Hepatocyte (in vitro differentiated cells): Measurements from ENCODE around the gene ZNF814.

Experiments
- CTCF ChIP-seq: fragments of 200-600 bp; sonication (generic); IDR thresholded peaks from 2 replicates; pipeline ENCODE4 v1.5.1; 2016; ENCODE audit warnings: antibody characterized with exemption, mild to moderate bottlenecking; ENCODE audit not compliant: poor library complexity
- EZH2 ChIP-seq: fragments of 200-600 bp; sonication (generic); IDR thresholded peaks from 2 replicates; pipeline ENCODE4 v1.6.1; 2016; ENCODE audit warnings: antibody characterized with exemption, mild to moderate bottlenecking, borderline replicate concordance

GRCh38 chr19:57818378-57818777 is 70.5 kb downstream of the ZNF814 start:
- TF ChIP-seq CTCF (no peak), EZH2 (no peak)
